ENCODE results near the gene DNAJC4. TPM values are rescaled to one million over a fixed set of nuclear protein-coding genes. Genes with fewer than 3 reads are reported as not detected.

The DNAJC4 gene
- total RNA-seq, 1 donor from 2014 or later, result 25.8 TPM

DNA sequence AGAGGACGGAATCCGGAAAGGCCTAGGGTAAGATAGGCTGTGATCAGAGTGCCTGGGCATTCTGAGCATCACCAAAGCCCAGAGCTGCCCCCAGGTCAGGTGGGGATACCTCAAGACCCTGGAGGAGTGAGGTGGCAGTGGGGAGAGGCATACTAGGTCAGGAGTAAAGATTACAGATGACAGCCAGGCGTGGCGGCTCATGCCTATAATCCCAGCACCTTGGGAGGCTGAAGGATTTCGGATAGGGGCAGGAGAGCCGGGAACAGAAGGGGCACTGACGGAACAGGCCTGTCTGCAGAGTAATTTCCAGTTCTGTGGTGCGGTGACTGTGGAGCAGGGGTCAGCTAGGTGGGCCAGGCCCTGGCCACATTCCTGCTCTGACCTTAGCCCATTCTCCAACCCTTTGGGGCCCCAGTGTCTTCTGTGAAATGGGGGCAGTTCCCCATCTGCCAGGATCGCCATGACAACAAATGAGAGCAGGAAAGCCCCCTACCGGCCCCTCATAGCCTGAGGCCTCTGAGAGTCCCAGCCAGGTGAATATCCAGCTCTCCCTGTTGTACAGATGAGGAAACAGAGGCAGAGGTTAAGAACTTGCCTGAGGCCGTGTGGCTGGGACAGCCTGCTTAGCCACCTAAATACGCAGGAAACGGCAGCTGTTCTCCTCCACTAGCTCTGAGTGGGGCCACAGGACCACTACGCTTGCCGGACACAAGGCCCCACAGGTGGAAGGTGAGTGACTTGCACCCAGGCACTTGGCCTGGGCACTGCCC, 44.9 kb downstream of the DNAJC4 start:
- peaks cover 6% of the 10 kb centered on the region for H3K4me1 Mint-ChIP-seq (ENCODE audit: low read depth)
- no peak for DNase-seq (ENCODE audit: low spot score)
- peaks cover 15% of the 10 kb centered on the region for H3K36me3 Mint-ChIP-seq (ENCODE audit: low read depth)
- no peak overlapping the region for H3K4me3 Mint-ChIP-seq (ENCODE audit: low read depth)
- no peaks in the 10 kb centered on the region for H3K27me3 Mint-ChIP-seq (ENCODE audit: low read depth)
- H3K27ac Mint-ChIP-seq, result no peak overlapping the region
- H3K9me3 Mint-ChIP-seq, result no peaks in the 10 kb centered on the region
- intact Hi-C loops (cut with micrococcal nuclease), result no loop called here

DNA sequence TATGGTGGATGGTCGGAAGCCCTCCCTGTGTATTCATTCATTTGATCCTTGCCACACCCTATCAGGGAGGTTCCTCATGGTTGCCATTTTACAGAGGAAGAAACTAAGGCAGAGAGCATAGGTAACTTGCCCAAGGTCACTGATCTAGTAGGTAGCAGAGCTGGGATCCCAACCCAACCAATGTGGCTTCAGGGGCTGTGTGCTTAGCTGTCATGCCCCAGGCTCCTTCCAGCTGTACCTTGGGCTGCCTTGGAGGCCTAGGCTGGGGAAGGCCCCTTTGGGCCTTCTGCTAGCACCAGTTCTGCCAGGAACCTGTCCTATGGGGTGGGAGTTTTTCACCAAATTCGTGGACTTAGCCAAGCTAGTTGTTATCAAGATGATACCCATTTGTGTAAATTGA, 45.5 kb downstream of the DNAJC4 start:
- intact Hi-C loops (cut with micrococcal nuclease), result no loop called here
- DNase-seq (ENCODE audit: low spot score), result no peak
- Mint-ChIP-seq H3K27ac (no peak overlapping the region), H3K4me1 (ENCODE audit: low read depth) (peaks cover 6% of the 10 kb centered on the region), H3K4me3 (ENCODE audit: low read depth) (no peak overlapping the region), H3K27me3 (ENCODE audit: low read depth) (no peaks in the 10 kb centered on the region), H3K36me3 (ENCODE audit: low read depth) (peaks cover 15% of the 10 kb centered on the region), H3K9me3 (no peaks in the 10 kb centered on the region)

DNA sequence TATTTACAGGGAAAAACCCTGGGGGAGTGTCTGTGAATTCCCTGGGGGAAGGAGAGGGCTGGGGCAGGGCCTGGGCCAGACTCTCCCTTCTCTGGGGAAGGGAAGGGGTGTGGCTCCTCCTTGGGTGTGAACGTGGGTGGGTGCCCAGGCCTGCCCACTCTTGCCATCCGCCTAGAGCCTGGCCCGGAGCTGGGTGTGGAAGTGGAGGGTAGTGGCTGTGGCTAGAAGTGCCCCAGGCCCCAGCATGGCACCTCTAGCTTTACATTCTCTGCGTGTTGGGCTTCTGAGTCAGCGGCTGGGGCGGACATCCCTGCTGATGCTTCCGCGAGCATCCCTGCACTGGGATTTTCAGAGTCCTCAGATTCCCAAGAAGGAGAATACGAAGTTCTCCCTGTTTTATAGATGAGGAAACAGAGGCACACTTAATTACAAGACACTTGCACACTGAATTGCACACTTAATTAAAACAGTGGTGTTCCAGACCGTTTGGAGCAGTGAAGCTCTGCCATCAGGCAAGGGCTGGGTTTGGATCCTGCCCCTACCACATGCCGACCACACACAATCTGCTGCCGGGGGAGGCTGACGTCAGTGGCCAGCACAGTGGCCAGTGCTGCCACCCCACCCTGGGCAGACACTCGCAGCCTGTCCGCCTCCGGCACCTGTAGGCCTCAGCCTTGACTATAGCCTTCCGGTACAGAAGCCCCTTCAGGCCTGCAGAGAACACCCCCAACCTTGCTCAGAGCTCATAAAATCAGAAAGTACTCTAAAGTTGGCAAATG, 46.5 kb downstream of the DNAJC4 start:
- peaks cover 23% of the 10 kb centered on the region for H3K36me3 Mint-ChIP-seq (ENCODE audit: low read depth)

DNA sequence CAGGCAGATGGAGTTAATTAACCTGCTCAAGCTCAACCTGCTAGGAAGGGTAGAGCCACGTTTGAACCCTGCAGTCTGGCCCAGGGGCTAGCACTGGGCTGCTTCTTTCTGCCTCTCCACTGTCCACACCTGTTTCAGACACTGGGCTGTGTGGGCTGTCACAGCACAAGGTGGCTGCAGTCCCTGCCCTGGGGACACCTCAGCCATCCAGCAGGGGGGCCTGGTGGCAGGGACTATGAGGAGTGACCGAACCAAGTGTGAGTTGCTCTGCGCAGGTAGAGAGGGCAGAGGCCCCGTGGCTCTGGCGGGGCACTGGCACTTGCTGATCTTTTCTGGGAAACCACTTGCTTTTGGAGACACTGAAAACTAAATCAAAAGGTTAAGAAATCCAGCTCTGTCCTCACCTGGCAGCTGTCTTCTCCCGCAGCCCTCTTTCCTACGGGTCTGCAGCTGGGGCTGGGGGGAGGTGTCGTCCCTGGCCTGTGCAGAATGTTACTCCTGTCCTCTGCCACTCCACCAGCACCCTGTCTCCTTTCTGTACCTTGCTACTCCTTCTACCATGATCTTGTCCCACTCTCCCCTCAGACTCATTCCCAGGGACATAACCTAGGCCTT, 48.3 kb downstream of the DNAJC4 start:
- DNase-seq (ENCODE audit: low spot score), result no peak
- no peaks in the 10 kb centered on the region for H3K9me3 Mint-ChIP-seq
- no peak overlapping the region for H3K27ac Mint-ChIP-seq
- no peak overlapping the region for H3K4me3 Mint-ChIP-seq (ENCODE audit: low read depth)
- H3K27me3 Mint-ChIP-seq (ENCODE audit: low read depth), result no peaks in the 10 kb centered on the region
- intact Hi-C loops (cut with micrococcal nuclease), result no loop called here
- H3K4me1 Mint-ChIP-seq (ENCODE audit: low read depth), result peaks cover 4% of the 10 kb centered on the region
- peaks cover 20% of the 10 kb centered on the region for H3K36me3 Mint-ChIP-seq (ENCODE audit: low read depth)

More for the DNA sequence above, 46.5 kb downstream of the DNAJC4 start:
- intact Hi-C loops (cut with micrococcal nuclease), result no loop called here
- Mint-ChIP-seq H3K27ac (no peak overlapping the region), H3K27me3 (ENCODE audit: low read depth) (no peaks in the 10 kb centered on the region), H3K4me1 (ENCODE audit: low read depth) (peaks cover 5% of the 10 kb centered on the region), H3K4me3 (ENCODE audit: low read depth) (no peak overlapping the region), H3K9me3 (no peaks in the 10 kb centered on the region)
- DNase-seq (ENCODE audit: low spot score), result no peak

DNA sequence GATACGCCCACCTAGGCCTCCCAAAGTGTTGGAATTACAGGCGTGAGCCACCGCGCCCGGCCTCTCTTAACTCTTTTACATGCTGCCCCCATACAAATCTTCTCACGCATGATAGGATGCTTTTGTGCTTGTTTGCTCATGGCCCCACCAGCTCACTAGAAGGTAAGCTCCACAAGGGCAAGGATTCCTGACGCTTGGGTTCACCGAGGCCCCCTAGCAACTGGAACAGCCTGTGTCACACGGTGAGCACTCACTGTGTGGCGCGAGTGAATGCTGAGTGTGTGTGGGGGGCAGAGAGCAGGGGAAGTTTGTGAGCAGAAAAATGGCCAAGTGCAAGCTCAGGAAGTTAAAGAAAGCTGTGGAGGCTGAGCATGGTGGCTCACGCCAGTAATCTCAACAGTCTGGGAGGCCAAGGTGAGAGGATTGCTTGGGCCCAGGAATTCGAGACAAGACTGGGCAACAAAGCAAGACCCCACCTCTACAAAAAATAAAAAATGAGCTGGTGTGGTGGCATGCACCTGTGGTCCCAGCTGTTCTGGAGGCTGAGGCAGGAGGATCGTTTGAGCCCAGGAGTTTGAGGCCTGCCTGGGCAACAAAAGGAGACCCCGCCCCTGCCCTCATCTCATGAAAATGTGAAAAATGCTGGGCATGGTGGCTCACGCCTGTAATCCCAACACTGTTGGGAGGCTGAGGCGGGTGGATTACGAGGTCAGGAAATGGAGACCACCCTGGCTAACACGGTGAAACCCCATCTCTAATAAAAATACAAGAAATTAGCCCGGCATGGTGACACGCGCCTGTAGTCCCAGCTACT, 51.8 kb downstream of the DNAJC4 start:
- no peak for DNase-seq (ENCODE audit: low spot score)
- Mint-ChIP-seq H3K36me3 (ENCODE audit: low read depth) (peaks cover 16% of the 10 kb centered on the region), H3K4me3 (ENCODE audit: low read depth) (no peak overlapping the region), H3K27ac (no peak overlapping the region), H3K9me3 (no peaks in the 10 kb centered on the region), H3K4me1 (ENCODE audit: low read depth) (peaks cover 9% of the 10 kb centered on the region), H3K27me3 (ENCODE audit: low read depth) (no peaks in the 10 kb centered on the region)
- intact Hi-C loops (cut with micrococcal nuclease), result no loop called here

DNA sequence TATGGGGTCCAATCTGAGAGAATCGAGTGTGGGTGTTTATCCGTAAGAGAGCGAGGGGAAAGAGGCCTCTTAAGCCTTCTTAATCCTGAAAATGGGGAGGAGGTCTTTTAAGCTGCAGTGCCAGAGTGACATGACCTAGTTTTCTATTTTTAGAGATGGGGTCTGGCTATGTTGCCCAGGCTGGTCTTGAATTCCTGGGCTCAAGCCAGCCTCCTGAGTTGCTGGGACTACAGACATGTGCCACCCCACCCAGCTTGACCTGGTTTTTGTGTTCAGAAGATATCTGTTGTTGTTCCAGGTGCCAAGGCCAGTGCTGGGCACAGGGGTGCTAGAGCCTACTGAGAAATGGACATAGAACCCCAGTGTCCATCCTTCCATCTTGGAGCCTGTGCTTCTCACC, 52.7 kb downstream of the DNAJC4 start:
- Mint-ChIP-seq H3K27ac (no peak overlapping the region), H3K9me3 (no peaks in the 10 kb centered on the region), H3K4me3 (ENCODE audit: low read depth) (peak overlapping the region; percentile 45), H3K27me3 (ENCODE audit: low read depth) (no peaks in the 10 kb centered on the region), H3K4me1 (ENCODE audit: low read depth) (peaks cover 9% of the 10 kb centered on the region), H3K36me3 (ENCODE audit: low read depth) (peaks cover 16% of the 10 kb centered on the region)
- intact Hi-C loops (cut with micrococcal nuclease), result no loop called here
- DNase-seq (ENCODE audit: low spot score), result no peak

Other genes with a start within 250 kb of the DNAJC4 start
- 107 and 110 TPM in 2 replicates for gene OTUB1, start 244.1 kb upstream of the DNAJC4 start, total RNA-seq
- gene FLRT1, start 194.6 kb upstream of the DNAJC4 start, total RNA-seq, result not detected in 2 replicates
- 23.4 and 26.7 TPM in 2 replicates for gene MACROD1, start 64.4 kb upstream of the DNAJC4 start, total RNA-seq
- 480 and 484 TPM in 2 replicates for gene STIP1, start 44.4 kb upstream of the DNAJC4 start, total RNA-seq
- 197 and 202 TPM in 2 replicates for gene FERMT3, start 23.8 kb upstream of the DNAJC4 start, total RNA-seq
- gene TRPT1, start 4.4 kb upstream of the DNAJC4 start, total RNA-seq, result 33.7 and 35.5 TPM in 2 replicates
- gene NUDT22, start 4.3 kb upstream of the DNAJC4 start, total RNA-seq, result 72.8 and 77.0 TPM in 2 replicates
- gene VEGFB, start 4.0 kb downstream of the DNAJC4 start, total RNA-seq, result 67.4 and 82.0 TPM in 2 replicates
- gene FKBP2, start 10.5 kb downstream of the DNAJC4 start, total RNA-seq, result 36.6 and 37.1 TPM in 2 replicates
- 262 and 273 TPM in 2 replicates for gene PPP1R14B, start 16.4 kb downstream of the DNAJC4 start, total RNA-seq
- gene PLCB3, start 21.0 kb downstream of the DNAJC4 start, total RNA-seq, result 21.0 and 23.4 TPM in 2 replicates
- gene BAD, start 54.1 kb downstream of the DNAJC4 start, total RNA-seq, result 33.2 and 34.7 TPM in 2 replicates
- 32.7 and 38.0 TPM in 2 replicates for gene GPR137, start 55.3 kb downstream of the DNAJC4 start, total RNA-seq
- not detected in 2 replicates for gene KCNK4, start 60.8 kb downstream of the DNAJC4 start, total RNA-seq
- gene CATSPERZ, start 69.8 kb downstream of the DNAJC4 start, total RNA-seq, result 0.59 TPM in 1 of 2 replicates, not detected in the other
- 49.4 and 54.6 TPM in 2 replicates for gene ESRRA, start 75.0 kb downstream of the DNAJC4 start, total RNA-seq
- gene TRMT112, start 87.0 kb downstream of the DNAJC4 start, total RNA-seq, result 290 and 291 TPM in 2 replicates
- gene PRDX5, start 87.6 kb downstream of the DNAJC4 start, total RNA-seq, result 112 and 118 TPM in 2 replicates
- gene CCDC88B, start 109.7 kb downstream of the DNAJC4 start, total RNA-seq, result 127 and 128 TPM in 2 replicates
- 38.7 and 43.7 TPM in 2 replicates for gene RPS6KA4, start 128.6 kb downstream of the DNAJC4 start, total RNA-seq